Mucosa of rectum (tissue), 2 donors: ENCODE data around the gene ZBTB32.

Source experiments
- H3K27ac ChIP-seq, 2 donors: one replicate each; pipeline ENCODE4 v1.7.0; 2013; ENCODE audit warnings: inconsistent platforms in 2 of 2, low read depth in 2 of 2, low read length in 2 of 2
- H3K27me3 ChIP-seq, 2 donors: one replicate each; pipeline ENCODE4 v1.7.0; 2013; ENCODE audit warnings: low read length in 2 of 2; ENCODE audit not compliant: control insufficient read depth in 2 of 2, insufficient read depth in 2 of 2
- H3K36me3 ChIP-seq, 2 donors: one replicate each; pipeline ENCODE4 v1.7.0; 2013; ENCODE audit warnings: low read length in 2 of 2; ENCODE audit not compliant: control insufficient read depth in 2 of 2, insufficient read depth in 2 of 2
- H3K4me1 ChIP-seq, 2 donors: one replicate each; pipeline ENCODE4 v1.7.0; 2013; ENCODE audit warnings: low read length in 2 of 2, mild to moderate bottlenecking in 1 of 2; ENCODE audit not compliant: control insufficient read depth in 2 of 2, insufficient read depth in 2 of 2
- H3K4me3 ChIP-seq, 2 donors: one replicate each; pipeline ENCODE4 v1.7.0; 2013; ENCODE audit warnings: low read length in 2 of 2
- H3K9ac ChIP-seq, 2 donors: one replicate each; pipeline ENCODE4 v1.7.0; 2013; ENCODE audit warnings: low read length in 2 of 2, low read depth in 1 of 2, mild to moderate bottlenecking in 1 of 2
- H3K9me3 ChIP-seq, 2 donors: one replicate each; pipeline ENCODE4 v1.7.0; 2013; ENCODE audit warnings: low read length in 2 of 2; ENCODE audit not compliant: control insufficient read depth in 2 of 2
- donor health status: healthy.
- donor health status: Normal muscosa, but diverticular disease.

The ZBTB32 gene

DNA sequence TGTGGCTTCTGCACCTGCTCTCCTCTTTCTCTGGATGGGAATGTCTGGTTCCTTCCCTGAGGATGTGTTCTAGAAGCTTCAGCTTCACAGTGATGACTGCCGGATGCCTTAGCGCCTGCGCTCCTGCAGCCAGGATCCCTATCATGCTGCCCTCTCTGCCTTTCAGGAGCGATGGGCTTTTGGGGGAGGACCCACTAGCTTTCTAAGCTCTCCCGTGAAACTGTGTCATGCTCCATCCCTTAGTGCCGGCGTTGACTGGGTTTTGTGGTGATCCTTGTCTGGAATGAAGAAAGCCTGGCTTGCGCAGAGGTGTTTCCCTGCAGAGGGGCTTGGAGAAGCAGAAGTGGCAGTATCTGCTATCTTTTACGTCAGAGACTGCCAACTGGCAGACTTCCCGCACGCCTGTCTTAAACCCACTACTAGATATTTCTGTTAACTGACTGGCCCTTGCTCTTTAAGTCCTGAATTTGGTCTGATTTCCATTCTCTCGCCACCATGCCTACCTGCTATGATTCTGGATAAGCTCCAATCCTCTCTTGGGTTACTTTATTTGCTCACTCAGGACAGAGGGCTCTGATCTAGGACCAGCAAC, 9.6 kb downstream of the ZBTB32 start:
- Histone ChIP-seq H3K4me3 (peak overlapping the region in 1 of 2 donors; percentile 33), H3K27me3 (no peaks in the 10 kb centered on the region), H3K36me3 (no peaks in the 10 kb centered on the region), H3K27ac (peak overlapping the region in 1 of 2 donors; percentile 35), H3K9me3 (no peaks in the 10 kb centered on the region), H3K4me1 (peaks cover 16 to 25% of the 10 kb centered on the region in 2 donors), H3K9ac (no peak overlapping the region)

DNA sequence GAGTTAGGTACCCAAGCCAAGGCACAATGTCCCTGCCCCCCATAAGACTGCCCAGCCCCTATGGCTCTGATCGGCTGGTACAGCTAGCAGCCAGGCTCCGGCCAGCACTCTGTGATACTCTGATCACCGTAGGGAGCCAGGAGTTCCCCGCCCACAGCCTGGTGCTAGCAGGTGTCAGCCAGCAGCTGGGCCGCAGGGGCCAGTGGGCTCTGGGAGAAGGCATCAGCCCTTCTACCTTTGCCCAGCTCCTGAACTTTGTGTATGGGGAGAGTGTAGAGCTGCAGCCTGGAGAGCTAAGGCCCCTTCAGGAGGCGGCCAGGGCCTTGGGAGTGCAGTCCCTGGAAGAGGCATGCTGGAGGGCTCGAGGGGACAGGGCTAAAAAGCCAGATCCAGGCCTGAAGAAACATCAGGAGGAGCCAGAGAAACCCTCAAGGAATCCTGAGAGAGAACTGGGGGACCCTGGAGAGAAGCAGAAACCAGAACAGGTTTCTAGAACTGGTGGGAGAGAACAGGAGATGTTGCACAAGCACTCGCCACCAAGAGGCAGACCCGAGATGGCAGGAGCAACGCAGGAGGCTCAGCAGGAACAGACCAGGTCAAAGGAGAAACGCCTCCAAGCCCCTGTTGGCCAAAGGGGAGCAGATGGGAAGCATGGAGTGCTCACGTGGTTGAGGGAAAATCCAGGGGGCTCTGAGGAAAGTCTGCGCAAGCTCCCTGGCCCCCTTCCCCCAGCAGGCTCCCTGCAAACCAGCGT, 10.4 kb downstream of the ZBTB32 start:
- no peaks in the 10 kb centered on the region for H3K27me3 ChIP-seq
- no peak overlapping the region for H3K4me3 ChIP-seq
- no peak overlapping the region for H3K9ac ChIP-seq
- H3K9me3 ChIP-seq: no peaks in the 10 kb centered on the region
- H3K36me3 ChIP-seq: no peaks in the 10 kb centered on the region
- H3K4me1 ChIP-seq: peaks cover 21 to 30% of the 10 kb centered on the region in 2 donors
- peak overlapping the region in 1 of 2 donors; percentile 35 for H3K27ac ChIP-seq

DNA sequence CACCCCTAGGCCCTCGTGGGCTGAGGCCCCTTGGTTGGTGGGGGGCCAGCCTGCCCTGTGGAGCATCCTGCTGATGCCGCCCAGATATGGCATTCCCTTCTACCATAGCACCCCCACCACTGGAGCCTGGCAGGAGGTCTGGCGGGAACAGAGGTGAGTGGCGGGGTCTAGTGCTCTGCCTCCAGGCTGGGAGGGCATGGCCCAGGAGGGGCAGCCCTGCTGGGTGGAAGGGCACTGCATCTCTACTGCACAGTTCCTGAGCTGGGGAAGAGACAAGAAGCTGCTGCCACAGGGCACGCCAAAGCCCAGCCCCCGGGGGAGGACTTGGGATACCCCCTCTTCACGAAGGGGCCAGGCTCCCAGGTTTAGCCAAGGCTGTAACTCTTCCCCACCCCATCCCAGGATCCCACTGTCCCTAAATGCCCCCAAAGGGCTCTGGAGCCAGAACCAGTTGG, 11.0 kb downstream of the ZBTB32 start:
- Histone ChIP-seq H3K4me1 (peaks cover 21 to 30% of the 10 kb centered on the region in 2 donors), H3K9ac (peak overlapping the region in 1 of 2 donors; percentile 76), H3K36me3 (peaks cover 0 to 2% of the 10 kb centered on the region in 2 donors), H3K9me3 (no peaks in the 10 kb centered on the region), H3K27me3 (no peaks in the 10 kb centered on the region), H3K27ac (peak overlapping the region in 1 of 2 donors; percentile 87), H3K4me3 (peak overlapping the region; percentile 83 to 88)

DNA sequence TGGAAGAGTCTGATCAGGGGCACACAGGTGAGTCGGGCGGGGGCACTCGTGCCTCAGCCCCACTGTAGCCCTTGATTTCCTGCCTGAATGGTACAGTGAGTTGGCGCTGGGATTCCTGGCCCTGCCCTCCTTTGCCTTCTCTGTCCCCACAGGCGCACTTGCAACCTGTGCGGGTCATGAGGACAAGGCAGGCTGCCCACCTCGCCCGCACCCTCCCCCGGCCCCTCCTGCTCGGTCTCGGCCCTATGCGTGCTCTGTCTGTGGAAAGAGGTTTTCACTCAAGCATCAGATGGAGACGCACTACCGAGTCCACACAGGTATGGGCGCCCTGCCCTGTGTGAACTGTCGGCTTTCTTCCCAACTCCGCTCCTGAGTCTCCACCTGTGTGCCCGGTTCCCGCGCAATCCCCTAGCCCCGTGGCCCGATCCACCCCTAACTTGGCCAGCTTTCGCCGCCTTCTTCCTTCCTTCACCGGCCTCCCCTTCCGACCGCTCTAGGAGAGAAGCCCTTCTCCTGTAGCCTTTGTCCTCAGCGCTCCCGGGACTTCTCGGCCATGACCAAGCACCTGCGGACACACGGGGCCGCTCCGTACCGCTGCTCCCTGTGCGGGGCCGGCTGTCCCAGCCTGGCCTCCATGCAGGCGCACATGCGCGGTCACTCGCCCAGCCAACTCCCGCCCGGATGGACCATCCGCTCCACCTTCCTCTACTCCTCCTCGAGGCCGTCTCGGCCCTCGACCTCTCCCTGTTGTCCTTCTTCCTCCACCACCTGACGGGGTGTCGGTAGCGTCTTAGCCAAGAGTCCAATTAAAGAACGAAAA, 11.8 kb downstream of the ZBTB32 start:
- H3K9ac ChIP-seq: peak overlapping the region; percentile 76 to 80
- no peaks in the 10 kb centered on the region for H3K27me3 ChIP-seq
- peak overlapping the region; percentile 84 to 87 for H3K27ac ChIP-seq
- H3K9me3 ChIP-seq: no peaks in the 10 kb centered on the region
- peaks cover under 1 to 2% of the 10 kb centered on the region in 2 donors for H3K36me3 ChIP-seq
- H3K4me1 ChIP-seq: peaks cover 21 to 30% of the 10 kb centered on the region in 2 donors
- H3K4me3 ChIP-seq: peak overlapping the region; percentile 83 to 88

DNA sequence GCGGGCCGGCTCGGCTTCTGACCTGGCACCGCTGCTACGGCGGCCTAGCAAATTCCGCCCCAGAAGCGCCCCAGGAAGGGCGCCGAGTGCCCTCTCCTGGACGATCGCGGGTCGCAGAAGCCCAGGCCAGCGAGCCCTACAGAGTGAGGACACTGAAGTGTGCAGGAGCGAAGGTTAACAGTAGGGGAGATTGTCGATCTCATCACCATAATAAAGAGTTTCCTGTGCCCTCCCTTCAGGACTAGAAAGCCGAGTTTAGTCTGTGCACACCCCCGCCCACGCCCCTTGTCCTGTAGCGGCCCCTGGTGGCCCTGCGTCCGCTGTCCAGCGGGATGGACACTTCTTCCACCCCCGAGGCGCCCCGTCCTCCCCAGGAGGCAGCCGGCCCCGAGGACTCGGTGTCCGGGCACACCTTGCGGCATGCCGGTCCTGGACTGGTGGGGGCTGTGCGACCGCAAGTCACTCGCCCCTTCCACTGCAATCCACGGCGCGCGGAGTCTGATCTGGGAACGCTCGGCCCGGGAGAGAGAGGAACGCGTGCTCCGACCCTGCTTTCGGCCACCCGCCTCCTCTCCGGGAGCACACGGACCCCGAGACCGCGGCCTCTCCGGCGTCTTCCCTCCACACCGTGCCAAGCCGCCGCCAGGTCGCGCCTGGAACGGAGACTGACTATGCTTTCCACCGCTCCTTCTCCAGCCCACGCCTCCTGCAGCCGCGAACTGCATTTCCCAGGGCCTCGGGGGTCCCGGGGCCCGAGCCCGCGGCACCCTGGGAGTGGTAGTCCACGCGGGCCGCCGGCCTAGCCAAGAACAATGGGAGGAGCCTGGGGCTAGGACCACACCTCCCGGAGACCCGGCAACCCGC, 12.7 kb downstream of the ZBTB32 start:
- Histone ChIP-seq H3K9me3 (no peaks in the 10 kb centered on the region), H3K4me1 (peaks cover 21 to 30% of the 10 kb centered on the region in 2 donors), H3K27ac (peak overlapping the region; percentile 84 to 87), H3K36me3 (peaks cover 6 to 8% of the 10 kb centered on the region in 2 donors), H3K27me3 (no peaks in the 10 kb centered on the region), H3K9ac (peak overlapping the region; percentile 76 to 80), H3K4me3 (peak overlapping the region; percentile 83 to 88)

DNA sequence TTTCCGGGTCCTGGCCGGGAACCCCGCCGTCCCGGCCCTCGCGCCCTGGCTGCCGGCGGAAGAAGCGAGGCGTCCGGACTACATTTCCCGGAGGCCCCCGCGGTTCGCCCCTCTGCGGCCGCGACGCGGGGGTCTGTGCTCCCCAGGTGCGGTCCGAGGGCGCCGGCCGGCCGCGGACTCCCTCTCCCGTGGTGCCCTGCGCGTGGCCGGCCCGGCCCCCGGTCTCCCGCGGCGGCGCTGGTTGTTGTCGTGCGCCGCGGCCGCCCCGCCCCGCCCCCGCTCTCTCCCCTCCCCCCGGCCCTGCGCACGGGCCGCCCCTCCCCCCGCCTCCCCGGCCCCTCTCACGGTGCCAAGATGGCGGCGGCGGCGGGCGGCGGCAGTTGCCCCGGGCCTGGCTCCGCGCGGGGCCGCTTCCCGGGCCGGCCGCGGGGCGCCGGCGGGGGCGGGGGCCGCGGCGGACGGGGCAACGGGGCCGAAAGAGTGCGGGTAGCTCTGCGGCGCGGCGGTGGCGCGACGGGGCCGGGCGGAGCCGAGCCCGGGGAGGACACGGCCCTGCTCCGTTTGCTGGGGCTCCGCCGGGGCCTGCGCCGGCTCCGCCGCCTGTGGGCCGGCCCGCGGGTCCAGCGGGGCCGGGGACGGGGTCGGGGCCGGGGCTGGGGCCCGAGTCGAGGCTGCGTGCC, 13.4 kb downstream of the ZBTB32 start, which contains the start of gene KMT2B:
KMT2B (plus strand) TSS at position 339 of the 680 bp plus-strand sequence; CDS start at position 355, 16 bp downstream.
- peaks cover 21 to 30% of the 10 kb centered on the region in 2 donors for H3K4me1 ChIP-seq
- peak within 1 kb of the TSS; percentile 83 to 88 for H3K4me3 ChIP-seq
- H3K9me3 ChIP-seq: no peaks in the 10 kb centered on the region
- H3K36me3 ChIP-seq: peaks cover 12 to 16% of the 10 kb centered on the region in 2 donors
- H3K27ac ChIP-seq: peak within 1 kb of the TSS; percentile 84 to 87
- H3K9ac ChIP-seq: peak within 1 kb of the TSS; percentile 76 to 80
- no peaks in the 10 kb centered on the region for H3K27me3 ChIP-seq

DNA sequence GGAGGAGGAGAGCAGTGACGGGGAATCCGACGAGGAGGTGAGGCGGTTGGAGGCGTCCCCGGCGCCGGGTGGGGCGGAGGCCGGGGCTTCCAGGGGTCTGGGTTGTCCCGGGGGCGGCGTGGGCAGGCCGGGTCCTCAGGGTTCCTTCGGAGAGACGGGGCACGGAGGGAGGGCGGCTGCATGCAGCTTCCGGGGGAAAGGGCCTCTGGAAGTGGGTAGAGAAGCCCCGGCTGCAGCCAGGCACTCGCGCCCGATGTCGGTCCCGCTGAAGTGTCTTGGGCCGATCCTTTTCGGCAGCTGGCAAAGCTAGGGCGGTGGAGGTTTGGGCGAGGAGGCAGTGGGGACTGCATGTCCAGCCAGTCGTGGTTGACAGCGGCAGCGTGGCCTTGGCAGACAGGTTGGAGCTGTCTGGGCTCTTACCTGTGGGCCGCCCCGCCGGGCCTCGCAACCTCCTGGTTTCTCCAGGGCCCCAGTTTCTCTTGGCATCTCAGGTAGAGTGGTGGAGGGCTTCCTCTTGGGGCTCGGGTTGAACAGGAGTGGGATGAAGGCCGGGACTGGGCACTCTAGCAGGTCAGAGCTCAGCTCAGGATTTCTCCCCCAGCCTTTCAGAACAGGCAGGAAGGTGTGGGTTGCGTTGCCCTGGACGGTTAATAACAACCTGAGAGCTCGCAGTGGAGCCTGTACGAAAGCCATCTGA, 14.1 kb downstream of the ZBTB32 start:
- Histone ChIP-seq H3K9ac (peak overlapping the region; percentile 71 to 77), H3K4me1 (peaks cover 21 to 30% of the 10 kb centered on the region in 2 donors)

DNA sequence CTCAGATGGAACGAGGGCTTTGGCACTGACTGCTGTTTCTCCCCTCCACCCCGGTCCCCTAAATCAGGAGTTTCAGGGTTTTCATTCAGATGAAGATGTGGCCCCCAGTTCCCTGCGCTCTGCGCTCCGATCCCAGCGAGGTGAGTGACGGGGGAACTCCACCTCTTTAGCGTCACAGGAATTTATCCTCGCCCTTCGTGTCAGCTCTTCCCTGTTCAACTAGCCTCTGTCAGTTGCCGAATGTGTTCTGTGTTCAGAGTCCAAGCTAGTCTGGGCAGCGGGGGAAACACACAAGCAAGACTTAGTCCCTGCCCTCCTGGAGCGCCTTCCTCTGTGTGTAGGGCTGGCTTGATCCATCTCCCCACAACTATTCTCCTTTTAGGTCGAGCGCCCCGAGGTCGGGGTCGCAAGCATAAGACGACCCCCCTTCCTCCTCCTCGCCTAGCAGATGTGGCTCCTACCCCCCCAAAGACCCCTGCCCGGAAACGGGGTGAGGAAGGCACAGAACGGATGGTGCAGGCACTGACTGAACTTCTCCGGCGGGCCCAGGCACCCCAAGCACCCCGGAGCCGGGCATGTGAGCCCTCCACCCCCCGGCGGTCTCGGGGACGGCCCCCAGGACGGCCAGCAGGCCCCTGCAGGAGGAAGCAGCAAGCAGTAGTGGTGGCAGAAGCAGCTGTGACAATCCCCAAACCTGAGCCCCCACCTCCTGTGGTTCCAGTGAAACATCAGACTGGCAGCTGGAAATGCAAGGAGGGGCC, 15.2 kb downstream of the ZBTB32 start:
- H3K36me3 ChIP-seq: peaks cover 29 to 33% of the 10 kb centered on the region in 2 donors
- no peak overlapping the region for H3K27ac ChIP-seq
- H3K9ac ChIP-seq: peak overlapping the region in 1 of 2 donors; percentile 26

More for the DNA sequence above, 14.1 kb downstream of the ZBTB32 start:
- peak overlapping the region; percentile 43 to 56 for H3K27ac ChIP-seq
- H3K27me3 ChIP-seq: no peaks in the 10 kb centered on the region
- no peaks in the 10 kb centered on the region for H3K9me3 ChIP-seq
- H3K36me3 ChIP-seq: peaks cover 19 to 22% of the 10 kb centered on the region in 2 donors
- H3K4me3 ChIP-seq: peak overlapping the region; percentile 78 to 80

More for the DNA sequence above, 15.2 kb downstream of the ZBTB32 start:
- Histone ChIP-seq H3K4me1 (peaks cover 21 to 30% of the 10 kb centered on the region in 2 donors), H3K9me3 (no peaks in the 10 kb centered on the region), H3K27me3 (no peaks in the 10 kb centered on the region), H3K4me3 (peak overlapping the region in 1 of 2 donors; percentile 80)
